Measurements from ENCODE around the gene LCNL1.

Gene LCNL1

GRCh38 chr9:136983167-136983566, 374 bp downstream of the LCNL1 start:
- H3K27me3 Mint-ChIP-seq (ENCODE audit: low read depth) = peaks cover 5% of the 10 kb centered on the region
- H3K4me3 Mint-ChIP-seq = no peak overlapping the region
- no peaks in the 10 kb centered on the region for H3K9me3 Mint-ChIP-seq
- no peaks in the 10 kb centered on the region for H3K36me3 Mint-ChIP-seq (ENCODE audit: low read depth)
- H3K27ac Mint-ChIP-seq = no peak overlapping the region
- peaks cover 8% of the 10 kb centered on the region for H3K4me1 Mint-ChIP-seq
- TF ChIP-seq, protein P1, sequence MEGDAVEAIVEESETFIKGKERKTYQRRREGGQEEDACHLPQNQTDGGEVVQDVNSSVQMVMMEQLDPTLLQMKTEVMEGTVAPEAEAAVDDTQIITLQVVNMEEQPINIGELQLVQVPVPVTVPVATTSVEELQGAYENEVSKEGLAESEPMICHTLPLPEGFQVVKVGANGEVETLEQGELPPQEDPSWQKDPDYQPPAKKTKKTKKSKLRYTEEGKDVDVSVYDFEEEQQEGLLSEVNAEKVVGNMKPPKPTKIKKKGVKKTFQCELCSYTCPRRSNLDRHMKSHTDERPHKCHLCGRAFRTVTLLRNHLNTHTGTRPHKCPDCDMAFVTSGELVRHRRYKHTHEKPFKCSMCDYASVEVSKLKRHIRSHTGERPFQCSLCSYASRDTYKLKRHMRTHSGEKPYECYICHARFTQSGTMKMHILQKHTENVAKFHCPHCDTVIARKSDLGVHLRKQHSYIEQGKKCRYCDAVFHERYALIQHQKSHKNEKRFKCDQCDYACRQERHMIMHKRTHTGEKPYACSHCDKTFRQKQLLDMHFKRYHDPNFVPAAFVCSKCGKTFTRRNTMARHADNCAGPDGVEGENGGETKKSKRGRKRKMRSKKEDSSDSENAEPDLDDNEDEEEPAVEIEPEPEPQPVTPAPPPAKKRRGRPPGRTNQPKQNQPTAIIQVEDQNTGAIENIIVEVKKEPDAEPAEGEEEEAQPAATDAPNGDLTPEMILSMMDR (IDR thresholded peaks at IDR 0.05; ENCODE audit: unreplicated experiment in 3 of 3) = no peak

DNA sequence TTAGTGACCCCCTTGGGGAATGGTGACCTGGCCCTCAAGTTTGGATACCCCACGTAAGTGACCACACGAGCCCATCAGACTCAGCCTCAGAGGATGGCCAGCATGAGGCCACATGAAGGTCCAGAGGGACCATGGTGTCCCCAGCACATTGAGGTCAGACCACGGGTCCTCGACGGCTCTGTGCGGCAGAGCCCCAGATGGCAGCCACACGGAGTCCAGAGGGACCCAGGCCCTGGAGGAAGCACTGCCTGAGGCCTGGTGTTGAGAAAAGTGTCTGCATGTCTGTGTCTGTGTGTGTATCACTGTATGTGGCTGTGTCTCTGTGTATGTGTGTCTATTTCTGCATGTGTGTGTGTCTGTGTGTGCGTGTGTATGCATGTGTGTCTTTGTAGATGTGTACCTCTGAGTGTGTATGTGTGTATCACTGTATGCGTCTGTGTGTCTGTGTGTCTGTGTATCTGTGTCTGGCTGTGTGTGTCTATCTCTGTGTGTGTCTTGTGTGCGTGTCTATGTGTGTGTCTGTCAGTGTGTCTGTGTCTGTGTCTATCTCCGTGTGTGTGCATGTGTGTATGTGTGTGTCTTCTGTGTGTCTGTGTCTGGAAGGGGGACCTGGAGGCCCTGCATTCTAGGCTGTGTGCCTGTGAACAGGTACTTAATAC, 992 bp downstream of the LCNL1 start:
- Mint-ChIP-seq H3K4me1 (peaks cover 8% of the 10 kb centered on the region), H3K36me3 (ENCODE audit: low read depth) (no peaks in the 10 kb centered on the region), H3K9me3 (no peaks in the 10 kb centered on the region), H3K27ac (peak overlapping the region in 1 of 3 experiments; percentile 13), H3K4me3 (peak overlapping the region in 2 of 3 experiments; percentile 2 to 6), H3K27me3 (ENCODE audit: low read depth) (peaks cover 6% of the 10 kb centered on the region)
- TF ChIP-seq, protein P1 (IDR thresholded peaks at IDR 0.05; ENCODE audit: unreplicated experiment in 3 of 3) = no peak

DNA sequence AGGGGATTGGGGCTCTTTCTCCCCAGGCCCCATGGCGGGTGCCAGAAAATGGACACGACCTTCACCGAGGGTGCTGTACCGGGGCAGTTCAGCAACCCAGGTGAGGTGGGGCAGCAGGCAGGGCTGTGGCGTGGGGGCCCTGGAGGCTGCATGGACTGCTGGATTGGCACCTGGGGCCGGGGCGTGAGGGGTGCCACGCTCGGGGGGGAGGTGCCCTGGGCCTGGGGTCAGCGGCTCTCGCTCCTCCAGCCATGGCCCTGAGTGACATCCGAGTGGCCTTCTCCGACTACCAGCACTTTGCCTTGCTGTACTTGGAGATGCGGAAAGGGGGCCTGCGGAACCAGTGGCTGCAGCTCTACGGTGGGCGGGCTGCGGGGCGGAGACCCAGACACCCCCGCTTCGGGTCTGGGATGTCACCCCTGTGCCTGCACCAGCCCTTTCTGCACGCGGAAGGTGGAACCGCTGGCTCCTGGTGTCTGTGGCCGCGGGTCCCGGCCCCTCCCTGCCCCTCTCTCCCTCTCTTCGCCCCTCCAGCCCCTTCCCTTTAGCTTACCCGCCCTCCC, 1.8 kb downstream of the LCNL1 start:
- no peaks in the 10 kb centered on the region for H3K36me3 Mint-ChIP-seq (ENCODE audit: low read depth)
- peaks cover 12% of the 10 kb centered on the region for H3K27me3 Mint-ChIP-seq (ENCODE audit: low read depth)
- no peak overlapping the region for H3K4me3 Mint-ChIP-seq
- TF ChIP-seq, protein P1 (IDR thresholded peaks at IDR 0.05; ENCODE audit: unreplicated experiment in 3 of 3) = no peak
- H3K27ac Mint-ChIP-seq = no peak overlapping the region
- H3K4me1 Mint-ChIP-seq = peaks cover 8% of the 10 kb centered on the region
- H3K9me3 Mint-ChIP-seq = no peaks in the 10 kb centered on the region

DNA sequence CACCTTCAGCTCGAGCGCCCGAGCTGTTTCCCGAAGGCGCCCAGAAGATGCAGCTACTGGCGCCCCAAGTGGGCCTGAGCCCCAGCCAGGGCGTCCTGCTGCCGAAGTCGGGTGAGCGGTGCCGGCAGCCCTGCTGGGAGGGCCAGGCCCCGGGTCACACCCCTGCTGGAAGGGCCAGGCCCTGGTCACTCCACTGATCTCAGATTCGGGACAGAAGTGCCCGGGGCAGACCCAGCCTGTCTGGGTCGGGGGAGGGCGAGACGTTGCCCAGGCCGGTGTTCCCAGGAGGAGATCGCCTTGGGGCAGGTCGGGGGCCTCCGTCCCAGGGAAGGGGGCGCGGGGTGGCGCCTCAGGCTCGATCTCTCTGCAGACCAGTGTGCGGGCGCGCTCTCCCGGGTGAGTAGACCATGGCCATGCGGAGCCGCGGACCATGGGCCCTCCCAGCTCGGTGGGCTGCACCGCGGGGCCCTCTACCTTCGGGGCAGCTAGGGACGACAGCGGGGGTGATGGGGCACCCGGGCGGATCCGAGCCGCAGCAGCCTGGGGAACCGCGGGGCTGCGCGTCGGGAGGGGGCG, 2.3 kb downstream of the LCNL1 start:
- no peaks in the 10 kb centered on the region for H3K36me3 Mint-ChIP-seq (ENCODE audit: low read depth)
- TF ChIP-seq, protein P1 (IDR thresholded peaks at IDR 0.05; ENCODE audit: unreplicated experiment in 3 of 3) = no peak
- H3K9me3 Mint-ChIP-seq = no peaks in the 10 kb centered on the region
- H3K4me1 Mint-ChIP-seq = peaks cover 8% of the 10 kb centered on the region
- H3K27ac Mint-ChIP-seq = no peak overlapping the region
- H3K4me3 Mint-ChIP-seq = no peak overlapping the region
- H3K27me3 Mint-ChIP-seq (ENCODE audit: low read depth) = peaks cover 12% of the 10 kb centered on the region

DNA sequence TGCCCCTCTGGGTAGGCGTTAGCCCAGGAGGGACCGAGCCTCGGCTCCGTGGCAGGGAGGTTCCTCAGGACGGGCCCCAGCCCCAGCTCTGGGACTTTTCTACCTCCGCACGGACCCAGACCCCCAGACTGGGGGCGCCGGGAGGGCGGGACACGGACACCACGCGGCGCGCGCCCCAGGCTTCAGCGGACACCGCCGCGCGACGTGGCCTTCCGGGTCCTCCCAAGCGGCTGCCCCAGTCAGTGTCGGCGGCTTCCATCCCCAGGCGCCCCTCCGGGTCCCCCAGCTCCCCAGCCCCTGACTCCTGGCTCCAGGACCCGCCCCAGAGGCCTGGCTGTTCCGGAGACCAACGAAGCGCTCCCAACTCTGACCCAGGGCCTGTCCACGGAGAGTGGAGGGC, 3.1 kb downstream of the LCNL1 start:
- TF ChIP-seq, protein P1 (IDR thresholded peaks at IDR 0.05; ENCODE audit: unreplicated experiment in 3 of 3) = no peak
- Mint-ChIP-seq H3K36me3 (ENCODE audit: low read depth) (no peaks in the 10 kb centered on the region), H3K27me3 (ENCODE audit: low read depth) (peaks cover 12% of the 10 kb centered on the region), H3K4me1 (peaks cover 8% of the 10 kb centered on the region), H3K9me3 (no peaks in the 10 kb centered on the region), H3K4me3 (no peak overlapping the region), H3K27ac (no peak overlapping the region)
